Keratinocyte (primary cell): Measurements from ENCODE around the gene CUX1. TPM values are rescaled to one million over a fixed set of nuclear protein-coding genes. Genes with fewer than 3 reads are reported as not detected.

Experiments
- DNase-seq: peaks from one replicate; pipeline ENCODE4 v3.0.0-alpha.2; 2011; ENCODE audit warnings: low read depth, missing footprints, low spot score
- FAIRE-seq: peaks from 2 replicates; lab custom pipeline; 2011; peaks lifted over from hg19 to GRCh38; lab: Jason Lieb, UNC
- H2AFZ ChIP-seq: 2 replicates; pipeline ENCODE4 v1.6.0; 2012; ENCODE audit warnings: low read length, control low read depth, inconsistent platforms; ENCODE audit not compliant: control insufficient read depth
- H3K27ac ChIP-seq: 2 replicates; pipeline ENCODE4 v1.5.1; 2011; ENCODE audit warnings: low read length; ENCODE audit not compliant: control insufficient read depth, insufficient read depth
- H3K27me3 ChIP-seq: 3 replicates; pipeline ENCODE4 v1.6.0; 2011; ENCODE audit warnings: low read length; ENCODE audit not compliant: control insufficient read depth, insufficient read depth; ENCODE audit errors: extremely low read depth
- H3K36me3 ChIP-seq, 2 experiments: 2 replicates in 1 of 2; 3 replicates in 1 of 2; pipeline ENCODE4 v1.5.1; 2011; ENCODE audit warnings: low read length in 2 of 2, mild to moderate bottlenecking in 1 of 2; ENCODE audit not compliant: control insufficient read depth in 2 of 2, insufficient read depth in 2 of 2; ENCODE audit errors: extremely low read depth in 1 of 2
- H3K4me1 ChIP-seq: 3 replicates; pipeline ENCODE4 v1.5.1; 2011; ENCODE audit warnings: low read length; ENCODE audit not compliant: control insufficient read depth, insufficient read depth; ENCODE audit errors: extremely low read depth
- H3K4me2 ChIP-seq: 3 replicates; pipeline ENCODE4 v1.6.0; 2011; ENCODE audit warnings: low read depth, low read length; ENCODE audit not compliant: control insufficient read depth, insufficient read depth; ENCODE audit errors: extremely low read depth
- H3K4me3 ChIP-seq, 3 experiments: fragments of 200-600 bp in 1 of 3; sonication (generic) in 1 of 3; 2 replicates in 2 of 3; 3 replicates in 1 of 3; pipeline ENCODE4 v1.5.1; 2011 to 2016; ENCODE audit warnings: low read length in 3 of 3, mild to moderate bottlenecking in 3 of 3, control low read depth in 2 of 3, inconsistent platforms in 1 of 3, low read depth in 1 of 3, mixed read lengths in 1 of 3, mixed run types in 1 of 3, moderate library complexity in 1 of 3; ENCODE audit not compliant: control insufficient read depth in 2 of 3, insufficient read depth in 2 of 3; ENCODE audit errors: extremely low read depth in 1 of 3
- H3K79me2 ChIP-seq: 2 replicates; pipeline ENCODE4 v1.6.0; 2012; ENCODE audit warnings: low read length; ENCODE audit not compliant: control insufficient read depth, insufficient read depth
- H3K9ac ChIP-seq: 3 replicates; pipeline ENCODE4 v1.6.0; 2011; ENCODE audit warnings: low read length; ENCODE audit not compliant: control insufficient read depth, insufficient read depth; ENCODE audit errors: extremely low read depth
- H3K9me1 ChIP-seq: 3 replicates; pipeline ENCODE4 v1.6.0; 2011; ENCODE audit warnings: low read length; ENCODE audit not compliant: control insufficient read depth, insufficient read depth; ENCODE audit errors: extremely low read depth
- H3K9me3 ChIP-seq: 2 replicates; pipeline ENCODE4 v1.5.1; 2012; ENCODE audit warnings: low read depth, low read length; ENCODE audit not compliant: control insufficient read depth
- H4K20me1 ChIP-seq: 3 replicates; pipeline ENCODE4 v1.6.0; 2011; ENCODE audit warnings: low read length; ENCODE audit not compliant: control insufficient read depth, insufficient read depth; ENCODE audit errors: extremely low read depth
- EZH2 ChIP-seq: IDR thresholded peaks from one replicate; pipeline ENCODE4 v1.6.1; 2012; ENCODE audit warnings: inconsistent platforms, mild to moderate bottlenecking, low read length, moderate library complexity
- dilution Hi-C: fragments of 300-500 bp; cut with MboI; formaldehyde crosslinking; loops from one replicate; pipeline ENCODE4 v1.7.0; 2020; ENCODE audit warnings: low sequenced_read_pairs; ENCODE audit not compliant: extremely low pct_ligation_motif_present
- polyA plus RNA-seq, 5 experiments: library from polyadenylated mRNA; depleted of rRNA in 3 of 5; stranded (reverse) in 3 of 5; stranded (forward) in 1 of 5; unstranded in 1 of 5; fragments of >200 nt; gene quantifications; 1 replicate in 1 of 5; 2 replicates in 3 of 5; 3 replicates in 1 of 5; pipeline versions ENCODE4 v1.2.1 to v1.2.3, GENCODE V29; 2011 to 2012; ENCODE audit warnings: missing spikeins in 2 of 5, low read depth in 1 of 5, low replicate concordance in 1 of 5
- TF ChIP-seq, protein P1 (sequence below), 3 experiments: IDR thresholded peaks in 1 of 3; conservative IDR thresholded peaks in 1 of 3; optimal IDR thresholded peaks in 1 of 3; 2 replicates in 2 of 3; 3 replicates in 1 of 3; pipeline versions ENCODE3 to v1.5.1; 2011; ENCODE audit warnings: low read length in 3 of 3, mild to moderate bottlenecking in 3 of 3, moderate library complexity in 2 of 3, control low read depth in 1 of 3, inconsistent platforms in 1 of 3; ENCODE audit not compliant: insufficient read depth in 2 of 3; ENCODE audit errors: extremely low read depth in 1 of 3

Gene CUX1
- polyA plus RNA-seq, 1 donor (not counting 4 experiments of a cell fraction or from before 2014, with no cell fraction given), result 18.3 TPM

DNA sequence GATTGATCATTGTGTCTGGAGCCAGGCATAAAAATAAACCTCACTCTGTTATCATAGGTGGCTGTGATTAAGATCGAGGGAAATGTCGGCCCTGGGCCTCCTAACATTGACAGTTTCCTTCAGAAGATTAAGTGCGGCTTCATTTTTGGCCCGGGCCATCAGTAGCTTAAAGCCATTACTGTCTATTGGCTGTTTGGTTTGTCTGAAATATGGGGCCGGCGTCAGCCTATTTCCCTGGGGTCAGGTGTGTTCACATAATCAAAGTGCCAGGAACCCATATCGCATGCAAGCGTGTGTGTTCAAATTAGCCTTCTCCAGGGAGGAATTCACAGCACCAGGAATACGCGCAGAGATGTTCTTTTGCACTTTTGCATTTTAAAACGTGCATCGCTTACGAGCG, 114.7 kb downstream of the CUX1 start:
- H4K20me1 ChIP-seq, result no peaks in the 10 kb centered on the region
- no peak overlapping the region for H3K4me3 ChIP-seq
- FAIRE-seq, result no peak
- no peaks in the 10 kb centered on the region for H3K9me1 ChIP-seq
- H3K9me3 ChIP-seq, result no peaks in the 10 kb centered on the region
- peaks cover 12% of the 10 kb centered on the region for H3K4me1 ChIP-seq
- TF ChIP-seq, protein P1, sequence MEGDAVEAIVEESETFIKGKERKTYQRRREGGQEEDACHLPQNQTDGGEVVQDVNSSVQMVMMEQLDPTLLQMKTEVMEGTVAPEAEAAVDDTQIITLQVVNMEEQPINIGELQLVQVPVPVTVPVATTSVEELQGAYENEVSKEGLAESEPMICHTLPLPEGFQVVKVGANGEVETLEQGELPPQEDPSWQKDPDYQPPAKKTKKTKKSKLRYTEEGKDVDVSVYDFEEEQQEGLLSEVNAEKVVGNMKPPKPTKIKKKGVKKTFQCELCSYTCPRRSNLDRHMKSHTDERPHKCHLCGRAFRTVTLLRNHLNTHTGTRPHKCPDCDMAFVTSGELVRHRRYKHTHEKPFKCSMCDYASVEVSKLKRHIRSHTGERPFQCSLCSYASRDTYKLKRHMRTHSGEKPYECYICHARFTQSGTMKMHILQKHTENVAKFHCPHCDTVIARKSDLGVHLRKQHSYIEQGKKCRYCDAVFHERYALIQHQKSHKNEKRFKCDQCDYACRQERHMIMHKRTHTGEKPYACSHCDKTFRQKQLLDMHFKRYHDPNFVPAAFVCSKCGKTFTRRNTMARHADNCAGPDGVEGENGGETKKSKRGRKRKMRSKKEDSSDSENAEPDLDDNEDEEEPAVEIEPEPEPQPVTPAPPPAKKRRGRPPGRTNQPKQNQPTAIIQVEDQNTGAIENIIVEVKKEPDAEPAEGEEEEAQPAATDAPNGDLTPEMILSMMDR (optimal IDR thresholded peaks at IDR 0.05 in 1 of 3, IDR thresholded peaks at IDR 0.05 in 1 of 3, conservative IDR thresholded peaks at IDR 0.05 in 1 of 3; ENCODE audit: extremely low read depth in 1 of 3, insufficient read depth in 2 of 3, low read length in 3 of 3), result no peak
- TF ChIP-seq EZH2, result no peak
- peaks cover 0 to 1% of the 10 kb centered on the region in 2 experiments for H3K36me3 ChIP-seq
- dilution Hi-C loops, result no loop called here
- H3K9ac ChIP-seq, result no peak overlapping the region
- no peak for DNase-seq
- H3K4me2 ChIP-seq, result no peak overlapping the region
- H3K79me2 ChIP-seq, result no peaks in the 10 kb centered on the region
- H3K27ac ChIP-seq, result no peak overlapping the region
- H2AFZ ChIP-seq, result no peak overlapping the region
- H3K27me3 ChIP-seq, result no peaks in the 10 kb centered on the region

- Histone ChIP-seq H4K20me1 (no peaks in the 10 kb centered on the region), H3K9me3 (no peaks in the 10 kb centered on the region), H3K27me3 (no peaks in the 10 kb centered on the region), H2AFZ (no peak overlapping the region), H3K9ac (no peak overlapping the region), H3K4me3 (no peak overlapping the region), H3K36me3 (peaks cover 0 to 1% of the 10 kb centered on the region in 2 experiments), H3K9me1 (no peaks in the 10 kb centered on the region), H3K27ac (no peak overlapping the region), H3K79me2 (no peaks in the 10 kb centered on the region), H3K4me2 (no peak overlapping the region), H3K4me1 (peaks cover 12% of the 10 kb centered on the region)
- dilution Hi-C loops, result no loop called here
- DNase-seq (no peak), FAIRE-seq (no peak)
- TF ChIP-seq EZH2, result no peak
- TF ChIP-seq, protein P1 (optimal IDR thresholded peaks at IDR 0.05 in 1 of 3, IDR thresholded peaks at IDR 0.05 in 1 of 3, conservative IDR thresholded peaks at IDR 0.05 in 1 of 3; ENCODE audit: extremely low read depth in 1 of 3, insufficient read depth in 2 of 3, low read length in 3 of 3), result no peak
Measured at GRCh38 chr7:101933028-101933427, 115.6 kb downstream of the CUX1 start.
